HG02852 (cell line): ENCODE data around the gene TUBG1.
"Not testable (repeated sequence)": the region's sequence is repeated elsewhere in the genome, so short reads cannot be mapped to it uniquely, and the experiment has no call there.

Source experiments
- ATAC-seq: cut with Tn5 transposase; IDR thresholded peaks from one replicate; pipeline ENCODE4 v1.9.1; 2021; ENCODE audit warnings: mild to moderate bottlenecking, moderate library complexity; ENCODE audit not compliant: unreplicated experiment

Gene TUBG1

DNA sequence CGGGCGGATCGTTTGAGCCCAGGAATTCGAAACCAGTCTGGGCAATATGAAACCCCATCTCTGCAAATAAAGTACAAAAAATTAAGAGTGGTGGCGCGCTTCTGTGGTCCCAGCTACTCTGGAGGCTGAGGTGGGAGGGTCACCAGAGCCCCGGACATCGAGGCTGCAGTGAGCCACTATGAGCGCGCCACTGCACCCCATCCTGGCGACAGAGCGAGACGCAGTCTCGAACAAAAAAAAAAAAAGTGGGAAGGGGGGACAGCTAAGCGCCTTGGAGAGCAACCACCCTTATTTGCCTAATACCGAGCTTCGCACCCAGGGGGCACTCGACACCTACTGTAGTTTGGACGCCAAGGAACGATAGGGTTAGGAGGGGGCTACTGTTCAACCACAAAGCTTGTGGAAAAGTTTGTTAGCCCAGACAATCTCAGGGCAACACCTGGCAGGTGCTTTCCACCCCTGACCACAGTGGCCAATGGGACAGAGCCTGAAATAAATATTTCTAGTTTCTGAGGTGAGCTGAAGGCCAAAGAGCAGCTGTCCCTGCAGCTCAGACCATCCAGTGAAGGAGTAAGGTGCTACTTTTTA lies 31.1 kb upstream of the TUBG1 start:
- peak; percentile 62 for ATAC-seq

DNA sequence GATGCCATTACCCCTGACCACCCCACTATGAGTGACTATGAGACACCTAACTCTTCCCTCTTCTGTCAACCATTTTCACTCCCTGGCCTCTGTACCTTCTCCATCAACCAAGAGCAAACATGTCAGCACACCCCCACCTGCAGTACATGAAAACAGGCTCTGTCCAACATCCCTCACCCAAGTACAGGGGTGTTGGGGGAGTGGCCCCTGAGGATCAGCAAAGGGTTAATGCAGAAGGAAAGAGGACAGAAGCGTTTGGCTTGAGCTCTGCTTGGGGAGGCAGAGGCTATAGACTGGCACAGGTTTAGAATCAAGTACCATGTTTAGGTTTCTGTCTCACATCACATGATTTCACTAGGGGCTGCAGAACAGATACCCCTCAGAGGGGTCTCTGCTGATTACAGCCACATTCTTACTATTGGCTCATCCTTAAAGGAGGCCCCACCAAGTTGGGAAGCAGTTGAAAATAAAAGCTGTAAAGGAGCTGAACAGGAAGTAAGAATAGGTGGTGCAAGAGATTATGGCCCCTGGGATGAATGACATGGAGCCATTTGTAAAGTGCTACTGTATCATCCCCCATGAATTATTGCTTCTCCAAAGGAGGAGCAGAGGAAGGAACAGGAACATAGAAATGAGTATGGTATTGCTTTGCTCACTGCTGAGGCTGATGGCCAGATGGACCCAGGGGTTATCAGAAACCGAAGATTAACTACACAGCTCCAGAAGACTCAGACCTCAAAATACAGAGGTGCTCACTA lies 29.5 kb upstream of the TUBG1 start:
- no peak for ATAC-seq

DNA sequence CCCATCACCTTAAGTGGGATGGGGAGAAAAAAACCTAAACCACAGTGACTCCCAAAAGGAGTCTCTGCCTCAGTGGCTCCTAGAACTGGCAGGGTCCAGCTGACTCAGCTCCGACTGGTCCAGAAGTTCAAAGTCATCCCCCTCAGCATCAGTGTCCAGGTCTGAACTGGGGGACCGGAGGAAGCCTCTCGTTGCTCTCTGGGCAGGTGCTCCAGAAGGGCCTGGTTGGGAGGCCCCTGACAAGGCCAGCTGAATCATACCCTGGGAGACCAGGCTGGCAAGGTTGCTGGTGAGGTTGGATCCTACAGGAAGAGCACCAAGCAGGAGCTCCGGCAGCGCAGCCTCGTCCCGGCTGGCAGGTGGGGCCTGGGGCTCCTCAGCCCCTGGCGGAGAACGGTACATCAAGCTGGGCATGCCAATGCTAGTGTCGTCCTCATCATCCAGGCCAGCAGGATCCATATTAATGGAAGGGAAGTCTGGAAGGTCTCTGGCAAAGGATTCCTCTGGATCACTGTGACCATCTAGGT lies 27.7 kb upstream of the TUBG1 start:
- ATAC-seq = no peak

DNA sequence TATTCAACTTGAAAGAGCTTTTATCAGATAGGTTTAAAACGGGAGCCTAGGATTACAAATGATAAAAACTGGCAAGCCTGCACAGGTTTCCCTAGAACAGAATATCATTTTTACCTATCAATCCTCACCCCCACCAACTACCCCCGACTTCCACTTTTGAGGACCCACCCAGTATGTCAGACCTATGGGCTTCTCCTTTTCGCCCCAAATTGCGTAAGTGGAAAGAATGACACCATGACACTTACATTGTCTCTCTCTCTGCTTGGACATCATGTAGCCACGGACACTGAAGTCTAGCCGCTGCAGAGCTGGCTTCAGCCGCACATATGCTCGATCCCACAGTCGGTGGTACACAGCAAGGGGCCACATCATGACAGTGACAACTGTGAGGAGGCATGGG lies 24.6 kb upstream of the TUBG1 start:
- no peak for ATAC-seq

DNA sequence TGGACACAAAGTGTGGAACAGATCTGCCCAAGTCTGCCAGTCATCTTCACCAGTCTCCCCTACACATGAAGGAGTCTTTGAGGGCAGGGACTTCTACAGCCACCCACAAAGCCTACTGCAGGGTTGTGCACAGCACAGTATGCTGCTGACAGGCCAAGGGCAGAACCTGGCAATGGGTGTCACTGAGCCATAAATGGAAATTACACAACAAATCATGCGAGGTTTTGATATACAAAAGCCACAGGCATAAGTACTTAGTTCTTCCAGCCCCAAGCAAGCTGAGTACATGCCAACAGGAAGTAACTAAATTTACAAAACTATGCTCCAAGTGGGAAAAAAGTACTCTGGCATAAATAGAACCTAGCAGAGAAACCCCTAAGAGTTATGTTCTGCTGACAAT lies 24.1 kb upstream of the TUBG1 start:
- ATAC-seq = no peak

DNA sequence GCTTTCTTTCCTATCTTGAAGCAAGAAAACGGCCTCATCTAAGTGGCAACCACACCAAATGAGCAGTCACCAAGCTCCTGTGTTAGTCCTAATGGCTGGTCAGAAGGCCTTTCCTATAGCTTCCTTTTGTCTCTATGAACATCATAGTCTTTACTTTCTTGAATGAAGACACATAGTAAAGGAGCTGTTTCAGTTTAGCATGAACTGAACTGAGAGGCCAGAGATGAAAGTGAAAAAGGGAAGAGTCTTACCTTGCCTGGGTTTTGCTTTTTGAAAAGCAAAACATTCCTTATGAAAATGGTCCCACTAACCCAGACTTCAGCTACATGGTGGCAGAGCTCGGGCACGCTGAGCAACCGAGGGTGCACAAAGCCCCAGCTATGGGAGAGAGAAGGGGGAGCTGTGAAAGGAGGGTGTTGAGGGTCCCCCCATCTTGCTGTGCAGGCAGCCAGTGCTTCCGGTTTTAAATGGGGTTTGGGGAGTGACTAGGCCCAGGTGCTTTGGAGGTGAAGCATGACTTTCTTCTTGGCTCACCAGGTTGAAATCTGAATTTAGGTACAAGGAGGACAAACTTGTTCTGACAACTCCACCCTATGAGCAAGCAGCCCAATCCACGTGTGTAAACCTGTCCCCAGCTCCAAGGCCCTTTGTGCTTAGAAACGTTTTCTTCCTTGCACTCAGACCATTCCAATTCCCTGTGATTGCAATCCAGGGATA lies 22.8 kb upstream of the TUBG1 start:
- no peak for ATAC-seq

DNA sequence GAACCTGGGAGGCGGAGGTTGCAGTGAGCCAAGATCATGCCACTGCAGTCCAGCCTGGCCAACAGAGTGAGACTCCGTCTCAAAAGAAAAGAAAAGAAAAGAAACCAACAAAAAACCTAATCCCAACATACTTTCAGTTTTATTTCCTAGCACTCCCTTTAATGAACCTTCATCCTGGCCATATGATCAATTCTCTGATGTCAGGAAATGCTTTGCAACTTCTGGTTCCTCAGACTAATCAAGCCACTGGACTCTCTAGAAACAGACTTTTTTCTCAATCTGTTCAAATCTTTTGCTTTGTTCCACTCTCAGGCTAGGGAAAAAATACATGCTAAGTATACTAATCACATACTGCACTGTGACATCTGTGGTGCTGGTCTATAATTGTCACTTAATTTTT lies 18.6 kb upstream of the TUBG1 start:
- no peak for ATAC-seq

DNA sequence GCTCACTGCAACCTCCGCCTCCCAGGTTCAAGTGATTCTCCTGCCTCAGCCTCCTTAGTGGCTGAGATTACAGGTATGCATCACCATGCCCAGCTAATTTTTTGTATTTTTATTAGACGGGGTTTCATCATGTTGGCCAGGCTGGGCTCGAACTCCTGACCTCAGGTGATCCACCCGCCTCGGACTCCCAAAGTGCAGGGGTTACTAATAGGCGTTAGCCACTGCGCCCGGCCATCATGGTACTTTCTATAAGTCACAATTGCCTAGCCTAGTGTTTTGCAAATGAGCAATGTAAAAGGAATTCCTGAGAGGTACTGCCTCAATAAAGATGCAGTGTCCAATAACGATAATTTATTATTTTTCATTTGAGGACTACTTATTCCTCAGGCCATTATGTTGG lies 18.1 kb upstream of the TUBG1 start:
- ATAC-seq = no peak

DNA sequence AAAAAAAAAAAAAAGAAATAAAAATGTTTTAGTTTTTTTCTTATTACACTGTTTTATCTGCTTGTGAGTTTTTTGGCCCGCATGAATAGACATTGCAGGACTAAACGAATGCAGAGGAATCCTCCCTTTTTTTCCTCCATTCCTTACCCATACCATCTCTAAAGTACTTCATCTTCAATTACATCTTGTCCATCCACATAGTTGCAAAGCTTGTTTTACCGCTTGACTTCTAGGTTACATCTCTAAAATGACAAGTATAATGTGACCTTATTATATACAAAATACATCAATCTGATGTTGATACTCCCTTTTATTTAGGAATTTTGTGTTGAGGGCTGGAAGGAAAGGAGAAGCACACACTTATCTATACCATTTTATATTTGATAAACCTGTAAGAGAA lies 13.1 kb upstream of the TUBG1 start:
- ATAC-seq = no peak

DNA sequence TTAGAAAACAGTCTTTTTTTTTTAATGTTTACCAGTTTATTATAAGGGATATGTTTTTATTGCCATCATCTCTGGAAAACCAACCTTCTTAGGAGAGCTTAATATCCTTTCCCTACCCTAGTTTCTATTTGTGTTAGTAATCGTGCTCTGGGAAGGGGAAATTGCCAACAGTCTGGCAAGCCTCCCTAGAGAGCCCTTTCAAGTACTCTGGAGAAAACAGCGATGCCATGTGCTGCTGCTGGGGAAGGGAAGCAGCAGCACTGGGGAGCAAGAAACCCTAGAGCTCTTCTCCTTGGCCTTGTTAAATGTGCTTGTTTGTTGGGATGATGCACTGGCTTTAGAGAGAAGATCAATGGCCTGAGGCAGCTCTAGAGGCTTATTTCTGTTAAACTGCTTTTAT lies 10.6 kb upstream of the TUBG1 start:
- ATAC-seq = no peak

DNA sequence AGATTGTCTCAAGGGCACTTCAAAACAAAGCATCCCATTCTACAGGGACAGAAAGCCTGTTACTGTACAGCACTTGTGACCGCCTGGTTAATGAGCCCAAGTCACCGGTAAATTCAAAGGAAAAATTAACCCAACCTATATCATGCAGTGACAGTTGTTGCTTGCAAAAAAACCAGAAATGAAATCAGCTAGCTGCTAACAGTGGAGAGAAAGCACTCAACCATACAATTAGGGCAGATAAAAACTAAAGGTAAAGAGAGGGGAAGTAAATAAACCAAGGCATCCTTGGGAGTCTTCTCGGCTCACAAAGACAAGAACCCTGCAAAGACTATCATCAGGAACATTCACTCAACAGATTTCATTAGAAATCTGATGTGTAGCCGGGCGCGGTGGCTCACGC lies 6.2 kb upstream of the TUBG1 start:
- no peak for ATAC-seq

DNA sequence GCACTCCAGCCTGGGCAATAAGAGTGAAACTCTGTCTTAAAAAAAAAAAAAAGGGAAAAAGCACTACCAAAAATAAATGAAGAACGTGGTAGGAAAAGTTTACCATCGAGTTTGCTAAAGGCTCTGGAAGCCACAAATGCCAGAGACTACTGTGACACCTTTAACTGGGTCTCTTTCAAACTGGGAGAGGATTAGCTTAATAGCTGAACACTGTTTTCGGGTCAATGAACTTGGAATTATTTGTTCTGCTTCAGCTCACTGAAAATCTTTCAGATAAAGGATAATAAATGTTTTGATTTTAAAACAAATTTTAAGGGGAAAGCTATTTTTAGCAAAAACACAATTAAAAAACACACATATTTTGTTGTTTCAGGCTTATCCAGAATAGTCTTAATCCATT lies 1.7 kb upstream of the TUBG1 start:
- no peak for ATAC-seq

DNA sequence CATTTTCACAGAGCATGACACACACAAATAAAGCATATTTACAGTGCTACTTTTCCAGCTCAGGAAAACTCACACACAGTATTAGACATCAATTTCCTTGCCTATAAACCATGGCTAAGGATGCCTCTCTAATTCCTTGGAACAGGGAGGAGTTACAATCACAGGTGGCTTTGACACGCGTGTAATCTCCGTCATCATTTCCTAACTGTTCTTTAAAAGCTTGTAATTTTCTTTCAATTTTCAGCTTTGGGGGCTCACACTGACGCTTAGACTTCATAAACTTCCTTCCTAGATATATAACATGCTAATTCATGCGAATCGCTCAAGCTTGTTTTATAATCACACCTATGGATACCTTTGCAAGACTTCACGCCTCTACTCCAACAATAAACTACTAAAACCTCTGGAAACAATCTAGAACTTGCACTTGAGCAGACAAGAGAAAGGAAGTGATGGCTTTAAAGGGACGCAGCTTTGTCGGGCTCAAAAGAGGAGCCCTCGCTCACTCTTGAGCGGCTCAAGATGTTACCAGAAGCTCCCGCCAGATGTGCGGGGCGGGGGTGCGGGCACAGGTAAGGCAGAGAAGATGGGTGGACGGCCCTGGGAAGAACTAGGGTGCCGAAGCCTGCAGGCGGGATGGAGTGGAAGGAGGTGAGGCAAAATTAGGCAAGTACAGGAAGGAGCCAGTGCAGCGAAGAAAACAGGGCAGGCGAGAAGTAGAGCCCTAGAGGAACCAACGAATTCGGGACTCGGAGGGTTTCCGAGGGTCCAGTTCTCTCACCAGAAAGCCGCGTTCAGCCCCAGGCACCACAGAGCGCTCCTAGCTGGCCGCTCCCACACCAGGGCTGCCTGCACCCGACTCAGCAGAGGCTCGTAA lies 940 bp upstream of the TUBG1 start:
- peak; percentile 38 for ATAC-seq

DNA sequence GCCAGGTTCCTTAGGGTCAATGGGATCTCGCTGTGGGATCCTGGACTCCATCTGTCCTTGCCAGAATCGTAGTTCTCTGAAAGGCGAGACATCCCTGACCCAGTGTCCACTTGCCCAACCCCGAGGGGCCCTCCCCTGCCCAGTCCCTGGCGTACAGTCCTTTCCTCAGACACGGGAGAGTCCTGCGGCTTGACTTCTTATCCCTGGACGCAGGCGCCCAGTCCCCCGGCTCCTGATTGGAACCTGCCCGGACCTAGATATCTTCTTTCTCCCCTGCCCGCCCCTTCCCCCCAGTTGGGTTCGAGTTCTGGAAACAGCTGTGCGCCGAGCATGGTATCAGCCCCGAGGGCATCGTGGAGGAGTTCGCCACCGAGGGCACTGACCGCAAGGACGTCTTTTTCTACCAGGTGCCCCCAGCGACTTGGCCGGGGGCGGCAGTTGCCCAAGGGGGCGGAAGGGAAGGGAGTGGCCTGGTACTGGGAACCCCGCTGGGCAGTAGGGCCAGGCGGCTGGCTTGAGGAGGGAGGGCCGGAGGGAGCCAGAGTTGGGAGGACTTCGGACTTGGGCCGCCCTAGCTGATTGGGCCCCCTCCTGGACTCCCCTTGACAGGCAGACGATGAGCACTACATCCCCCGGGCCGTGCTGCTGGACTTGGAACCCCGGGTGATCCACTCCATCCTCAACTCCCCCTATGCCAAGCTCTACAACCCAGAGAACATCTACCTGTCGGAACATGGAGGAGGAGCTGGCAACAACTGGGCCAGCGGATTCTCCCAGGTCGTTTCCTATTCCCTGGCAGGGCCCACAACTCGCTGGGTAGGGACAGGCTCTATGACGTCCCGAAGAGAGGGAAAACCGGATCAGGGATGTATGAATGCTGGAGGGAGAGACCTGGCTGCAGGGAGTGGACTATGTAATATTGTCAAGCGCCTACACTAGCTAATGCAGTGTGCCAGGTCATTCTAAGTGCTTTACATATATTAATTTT lies 625 bp downstream of the TUBG1 start:
- not testable (repeated sequence) for ATAC-seq

DNA sequence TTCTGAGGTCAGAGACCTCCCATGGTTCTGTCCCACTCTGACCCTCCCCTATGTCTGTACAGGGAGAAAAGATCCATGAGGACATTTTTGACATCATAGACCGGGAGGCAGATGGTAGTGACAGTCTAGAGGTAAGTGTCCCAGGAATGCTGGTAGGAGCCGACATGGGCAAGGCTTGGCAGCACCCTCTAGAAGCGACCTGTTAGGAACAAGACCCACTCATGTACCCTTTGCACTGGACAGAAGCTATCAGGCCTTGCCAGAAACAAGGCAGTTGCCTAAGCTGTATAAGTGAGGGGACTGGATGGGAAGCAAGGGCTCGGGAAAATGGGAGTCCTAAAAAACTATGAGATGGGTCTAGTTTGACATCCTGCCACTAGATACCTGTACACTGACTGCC lies 2.5 kb downstream of the TUBG1 start:
- ATAC-seq = no peak

DNA sequence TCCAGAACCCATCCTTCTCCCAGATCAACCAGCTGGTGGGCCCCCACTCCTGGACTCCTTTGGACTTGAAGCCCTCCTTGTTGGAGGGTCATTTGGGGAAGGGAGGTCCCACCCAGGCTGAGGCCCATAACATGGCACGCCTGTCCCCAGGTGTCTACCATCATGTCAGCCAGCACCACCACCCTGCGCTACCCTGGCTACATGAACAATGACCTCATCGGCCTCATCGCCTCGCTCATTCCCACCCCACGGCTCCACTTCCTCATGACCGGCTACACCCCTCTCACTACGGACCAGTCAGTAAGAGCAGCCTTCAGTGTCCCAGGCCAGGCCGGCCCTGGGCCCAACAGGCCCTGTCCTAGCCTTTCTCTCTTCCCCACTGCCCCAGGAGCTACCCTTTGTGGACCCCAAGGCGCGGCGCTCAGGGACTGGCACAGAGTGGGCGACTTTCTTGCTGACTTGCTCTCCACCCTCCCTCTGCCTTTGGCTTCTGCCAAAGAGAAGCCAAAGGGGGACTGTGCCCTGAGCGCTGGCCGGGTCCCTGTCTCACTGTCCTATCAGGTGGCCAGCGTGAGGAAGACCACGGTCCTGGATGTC lies 4.3 kb downstream of the TUBG1 start:
- no peak for ATAC-seq

DNA sequence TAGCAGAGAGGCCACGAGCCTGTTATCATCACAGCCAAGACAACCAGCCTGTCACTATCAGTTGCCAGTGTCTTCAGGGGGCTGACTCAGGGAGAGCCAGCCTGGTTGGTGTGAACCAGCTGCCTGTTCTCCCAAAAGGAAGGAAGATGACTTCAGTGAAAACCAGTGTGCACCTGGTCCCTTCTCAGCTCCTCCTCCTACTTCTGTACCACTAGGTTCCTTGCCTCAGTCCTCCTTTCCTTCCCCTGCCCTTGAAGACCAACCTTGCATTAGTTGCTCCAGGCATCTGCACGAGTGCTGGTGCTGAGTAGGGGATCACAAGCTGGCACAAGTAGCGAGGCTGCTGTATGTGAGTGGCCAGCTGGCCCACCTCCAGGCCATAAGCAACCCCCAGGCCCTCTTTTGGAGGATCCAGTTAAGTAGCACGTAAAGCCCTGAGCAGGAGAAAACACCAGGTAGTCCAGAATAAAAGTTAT lies 8.5 kb downstream of the TUBG1 start:
- peak; percentile 9 for ATAC-seq

DNA sequence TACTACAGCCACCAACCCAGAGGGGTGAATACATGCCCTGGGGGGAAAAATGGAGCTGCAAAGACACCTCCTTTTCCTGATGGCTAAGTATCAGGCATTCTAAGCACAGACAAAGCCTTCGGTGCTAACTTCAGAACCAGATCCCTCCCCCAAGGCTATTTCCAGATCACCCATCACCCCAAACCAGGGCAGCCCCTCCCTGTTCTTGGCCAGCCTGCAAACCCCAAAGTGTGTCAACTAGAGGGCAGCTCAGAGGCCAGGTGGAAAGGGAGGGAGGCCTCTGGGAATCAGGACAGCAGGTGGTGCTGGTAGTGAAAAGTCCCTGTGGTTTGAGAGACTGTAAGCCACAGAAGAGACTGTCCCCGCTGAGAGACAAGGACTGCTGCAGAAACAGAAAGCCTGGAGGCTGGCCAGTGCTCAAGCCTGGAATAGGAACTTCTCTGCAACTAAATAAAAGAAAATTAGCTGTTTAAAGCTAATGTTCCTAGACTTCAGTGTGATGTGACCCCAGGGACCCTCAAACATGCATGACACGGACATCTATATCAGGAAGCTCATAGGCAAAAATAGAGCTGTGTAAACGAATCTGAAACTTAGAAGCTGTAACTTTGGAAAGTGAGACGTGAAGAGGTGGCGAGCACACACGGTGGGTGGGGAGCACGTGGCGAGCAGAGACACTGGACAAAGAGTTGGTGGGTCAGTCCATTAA lies 9.1 kb downstream of the TUBG1 start:
- peak; percentile 76 for ATAC-seq

DNA sequence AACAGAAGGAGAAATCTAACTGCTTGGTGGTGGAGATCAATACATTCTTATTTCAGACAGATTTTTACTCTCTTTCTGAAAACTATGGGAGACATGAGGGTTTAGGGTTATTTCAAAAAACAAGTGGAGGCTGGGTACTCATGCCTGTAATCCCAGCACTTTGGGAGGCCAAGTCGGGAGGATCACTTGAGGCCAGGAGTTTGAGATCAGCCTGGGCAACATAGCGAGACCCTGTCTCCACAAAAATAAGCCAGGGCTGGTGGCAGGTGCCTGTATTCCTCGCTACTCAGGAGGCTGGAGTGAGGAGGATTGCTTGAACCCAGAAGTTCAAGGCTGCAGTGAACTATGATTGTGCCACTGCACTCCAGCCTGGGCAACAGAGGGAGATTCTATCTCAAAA lies 12.5 kb downstream of the TUBG1 start:
- not testable (repeated sequence) for ATAC-seq
